GM21381 (cell line): ENCODE measurements around the gene HS3ST3A1.

Experiments used
- ATAC-seq: cut with Tn5 transposase; IDR thresholded peaks from one replicate; pipeline ENCODE4 v1.9.1; 2021; ENCODE audit warnings: mild to moderate bottlenecking, moderate library complexity; ENCODE audit not compliant: unreplicated experiment

The HS3ST3A1 gene

GRCh38 chr17:13598353-13599167 is 3.2 kb downstream of the HS3ST3A1 start:
- ATAC-seq: no peak

DNA sequence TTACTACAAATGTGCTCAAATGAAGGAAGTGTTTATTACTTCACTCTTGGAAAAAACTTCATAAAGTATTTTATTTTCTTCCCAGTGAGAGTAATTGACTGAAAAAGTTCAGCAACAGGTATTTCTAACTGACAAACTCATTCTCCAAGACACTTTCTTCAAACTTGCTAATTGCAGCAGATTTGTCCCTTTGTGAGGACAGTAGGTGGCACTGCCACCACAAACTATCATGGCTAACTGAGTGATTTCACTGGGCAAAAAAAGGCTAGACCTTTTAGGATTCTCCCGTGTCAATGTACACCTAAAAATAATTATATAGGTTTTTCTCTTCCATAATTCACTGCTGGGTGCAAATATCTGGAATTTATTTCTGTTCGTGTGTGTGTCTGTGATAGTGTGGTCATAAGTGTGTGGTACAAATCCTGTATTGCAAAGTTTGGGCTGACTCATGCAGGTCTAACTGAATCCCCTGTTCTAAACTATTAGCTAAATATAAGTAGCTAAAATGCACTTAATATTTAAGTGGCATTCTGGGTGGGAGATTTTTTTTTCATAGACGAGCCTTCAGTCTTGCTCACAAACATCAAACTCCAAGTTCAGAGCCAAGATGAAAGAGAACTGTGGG is 3.9 kb downstream of the HS3ST3A1 start:
- no peak for ATAC-seq

- no peak for ATAC-seq
Measured at GRCh38 chr17:13596241-13596923, 5.3 kb downstream of the HS3ST3A1 start.

DNA sequence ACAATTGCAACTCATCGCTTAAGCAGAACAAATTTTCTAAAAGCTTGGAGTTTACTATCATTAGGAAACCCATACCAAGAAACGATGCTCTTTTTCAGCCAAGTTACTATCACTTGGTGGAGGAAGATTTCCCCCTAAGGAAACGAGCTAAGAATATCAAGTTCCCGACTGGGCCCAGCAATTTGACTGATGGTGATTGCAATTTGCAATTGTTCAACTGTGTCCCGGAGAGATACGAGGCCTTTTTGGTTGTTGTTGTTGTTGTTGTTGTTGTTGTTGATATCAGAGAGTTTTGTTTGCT is 6.2 kb downstream of the HS3ST3A1 start:
- ATAC-seq: no peak

GRCh38 chr17:13594762-13595598 is 6.7 kb downstream of the HS3ST3A1 start:
- no peak for ATAC-seq

GRCh38 chr17:13594310-13594709 is 7.4 kb downstream of the HS3ST3A1 start:
- ATAC-seq: no peak

GRCh38 chr17:13593757-13594156 is 8.0 kb downstream of the HS3ST3A1 start:
- ATAC-seq: no peak

- ATAC-seq: no peak
Measured at GRCh38 chr17:13593021-13593751, 8.5 kb downstream of the HS3ST3A1 start.

DNA sequence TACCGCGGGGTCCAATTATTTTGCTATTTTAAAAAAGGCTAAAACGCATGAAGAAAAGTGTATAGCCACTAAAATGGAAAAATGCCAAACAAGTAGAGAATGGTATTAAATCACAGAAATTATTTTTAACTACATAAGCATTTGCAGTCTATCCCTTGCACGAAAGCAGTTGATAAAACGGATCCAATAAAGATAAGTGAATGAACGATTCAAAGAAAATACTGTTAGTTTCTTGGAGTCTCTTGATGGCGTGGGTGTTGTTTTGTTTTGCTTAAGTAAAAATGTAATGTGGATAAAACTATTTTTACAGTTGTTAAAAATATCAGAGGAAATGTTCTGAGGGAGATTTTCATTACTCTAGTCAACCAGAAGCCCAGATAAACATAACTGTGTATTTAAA is 9.3 kb downstream of the HS3ST3A1 start:
- no peak for ATAC-seq

- ATAC-seq: no peak
Measured at GRCh38 chr17:13590441-13590840, 11.3 kb downstream of the HS3ST3A1 start.

DNA sequence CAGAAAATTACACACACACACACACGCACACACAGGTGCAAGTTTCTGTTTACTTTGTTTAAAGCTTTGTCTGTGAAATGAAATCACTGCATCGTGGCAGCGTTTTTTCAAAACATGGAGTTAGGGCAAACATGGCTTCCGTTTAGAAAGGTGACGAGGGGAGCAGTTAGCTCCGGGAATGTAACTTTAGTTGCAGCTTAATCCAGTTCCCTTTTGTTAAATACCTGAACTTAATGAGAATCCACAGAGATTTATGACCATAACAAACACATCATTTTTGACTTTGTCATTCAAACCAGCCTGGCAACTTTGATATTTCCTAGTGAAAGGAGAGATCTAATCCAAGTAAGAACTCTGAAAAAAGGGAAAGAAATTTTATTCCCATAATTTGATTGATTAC is 12.1 kb downstream of the HS3ST3A1 start:
- ATAC-seq: no peak

DNA sequence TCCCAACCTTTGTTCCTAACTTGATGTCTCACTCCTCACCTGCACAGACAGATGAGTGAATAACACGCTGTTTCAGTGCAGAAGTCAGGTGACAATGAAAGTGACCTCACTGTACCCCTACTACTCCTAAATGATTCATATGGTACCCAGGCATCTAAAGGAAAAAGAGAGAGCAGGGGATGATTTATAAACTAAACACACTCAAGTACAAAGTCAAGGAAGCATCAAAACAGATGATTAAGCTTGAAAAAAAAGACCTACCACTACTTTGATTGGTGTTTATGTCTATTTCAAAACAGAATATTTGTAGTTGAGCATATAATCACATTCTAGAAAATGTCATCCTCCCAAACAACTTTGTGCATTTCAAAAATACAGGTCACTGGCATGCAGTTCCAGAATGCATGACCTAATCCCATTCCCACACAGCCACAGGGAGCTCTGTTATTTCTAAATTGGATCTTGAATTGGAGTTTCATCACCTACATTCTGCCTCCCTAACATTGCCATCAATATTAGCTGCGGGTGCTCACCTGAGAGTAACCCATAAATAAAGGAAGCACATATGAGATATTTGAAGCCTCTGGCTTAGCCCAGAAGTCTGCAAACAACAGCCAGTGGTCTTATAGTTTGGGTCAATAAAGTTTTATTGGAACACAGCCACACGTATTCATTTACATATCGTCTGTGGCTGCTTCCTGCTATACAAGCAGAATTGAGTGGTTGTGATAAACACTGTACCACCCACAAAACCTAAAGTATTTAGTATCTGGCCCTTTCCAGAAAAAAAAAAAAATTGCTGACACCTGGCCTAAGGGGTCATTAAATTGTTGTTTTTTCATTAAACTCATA is 14.0 kb downstream of the HS3ST3A1 start:
- no peak for ATAC-seq

DNA sequence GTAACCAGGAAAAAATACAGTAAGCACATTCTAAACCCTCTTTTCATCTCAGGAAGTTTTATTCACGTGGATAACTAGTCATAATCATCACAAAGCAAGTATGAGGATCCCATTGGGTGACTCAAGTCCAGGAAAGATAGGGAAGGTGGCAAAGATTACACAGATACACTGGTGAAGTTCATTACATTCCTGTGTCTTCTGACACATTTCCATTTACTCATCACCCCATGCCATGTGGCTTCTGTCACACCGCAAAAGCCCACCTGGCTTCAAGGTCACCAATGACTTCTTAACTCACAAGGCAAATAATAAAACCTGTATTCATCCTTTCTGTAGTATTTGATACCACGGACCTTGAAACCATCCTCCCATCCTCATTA is 17.0 kb downstream of the HS3ST3A1 start:
- no peak for ATAC-seq

DNA sequence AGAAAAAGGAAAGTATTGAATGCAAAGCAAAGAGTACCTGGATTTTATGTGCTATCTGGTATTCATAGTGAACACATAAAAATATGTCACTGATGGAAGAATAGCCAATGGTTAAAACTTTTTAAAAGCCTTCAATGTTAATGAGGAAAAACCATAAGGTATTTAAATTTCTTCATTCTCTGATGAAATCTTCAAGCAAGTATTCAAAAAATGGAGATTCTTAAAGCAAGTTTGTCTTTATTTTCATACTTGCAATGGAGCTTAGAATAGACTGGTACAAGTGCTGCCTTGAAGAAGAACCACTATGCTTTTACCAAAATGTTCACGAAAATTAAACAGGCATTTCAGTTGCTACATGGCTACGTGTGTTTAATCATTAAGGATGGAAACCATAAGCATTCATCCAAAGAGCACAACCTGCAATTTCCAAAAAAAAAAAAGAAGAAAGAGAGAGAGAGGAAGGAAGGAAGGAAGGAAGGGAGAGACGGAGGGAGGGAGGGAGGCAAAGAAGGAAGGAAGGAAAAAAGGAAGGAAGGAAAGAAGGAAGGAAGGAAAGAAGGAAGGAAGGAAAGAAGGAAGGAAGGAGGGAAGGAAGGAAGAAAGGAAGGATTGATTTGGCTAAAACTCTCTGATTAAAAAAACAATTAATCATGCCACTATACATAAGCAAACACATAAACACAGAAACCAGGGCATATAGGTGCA is 17.6 kb downstream of the HS3ST3A1 start:
- no peak for ATAC-seq

GRCh38 chr17:13582776-13583547 is 18.8 kb downstream of the HS3ST3A1 start:
- no peak for ATAC-seq

DNA sequence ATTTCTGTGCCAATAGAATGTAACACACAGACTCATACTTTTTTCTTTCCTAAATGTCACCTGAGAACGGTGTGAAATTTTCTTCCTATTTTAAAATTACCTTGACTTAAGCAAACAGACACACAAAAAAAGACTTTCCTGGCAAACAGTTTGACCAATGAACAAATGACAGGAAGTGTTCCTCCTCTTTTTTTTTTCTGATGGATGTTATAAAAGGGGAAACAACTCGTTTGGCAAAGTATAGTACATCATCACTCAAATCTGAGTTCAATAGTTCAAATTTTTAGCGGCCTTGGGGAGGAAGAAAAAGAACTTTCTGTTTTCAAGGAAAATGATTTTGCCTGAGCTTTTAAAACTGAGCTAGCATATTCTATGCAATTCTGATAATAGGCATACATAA is 19.8 kb downstream of the HS3ST3A1 start:
- no peak for ATAC-seq

GRCh38 chr17:13580790-13581189 is 20.9 kb downstream of the HS3ST3A1 start:
- ATAC-seq: no peak
